Panc1 (cell line): Measurements from ENCODE around the gene HAGHL. TPM values are rescaled to one million over a fixed set of nuclear protein-coding genes. Genes with fewer than 3 reads are reported as not detected.
A peak's percentile ranks its signal among the peaks of the same experiment; 100 is the strongest.

Experiments
- ATAC-seq: fragments of 200-7000 bp; cut with Tn5 transposase; 2 replicates; pipeline ENCODE4 v1.9.1; 2020; ENCODE audit warnings: mild to moderate bottlenecking, moderate library complexity
- BruUV-seq: library from RNA; stranded (reverse); fragments of 400-500 nt; replicated peaks from 2 replicates; lab custom pipeline; 2021; lab: Mats Ljungman, UMichigan
- CTCF ChIA-PET: fragments of 300-600 bp; sonication (Branson Sonifier 250); formaldehyde crosslinking; loops from one replicate; lab custom pipeline; 2022; ENCODE audit warnings: antibody characterized with exemption; lab: Charles Lee
- POLR2A ChIA-PET: fragments of 300-600 bp; sonication (Branson Sonifier 250); formaldehyde crosslinking; loops from one replicate; lab custom pipeline; 2022; ENCODE audit warnings: antibody characterized with exemption; lab: Charles Lee
- DNase-seq: peaks from one replicate; pipeline ENCODE4 v3.0.0-alpha.2; 2010; ENCODE audit warnings: low read depth, low spot score
- H3K27ac ChIP-seq: 2 replicates; pipeline ENCODE4 v1.5.1; 2011; ENCODE audit warnings: mild to moderate bottlenecking, low read length, inconsistent platforms
- H3K27me3 ChIP-seq: fragments of 200-500 bp; sonication (Bioruptor generic); 2 replicates; pipeline ENCODE4 v1.6.0; 2014; ENCODE audit warnings: low read length, inconsistent platforms; ENCODE audit not compliant: control insufficient read depth, insufficient read depth
- H3K36me3 ChIP-seq: fragments of 200-500 bp; sonication (Bioruptor generic); 2 replicates; pipeline ENCODE4 v1.5.1; 2014; ENCODE audit warnings: inconsistent platforms, mild to moderate bottlenecking, low read length, moderate library complexity; ENCODE audit not compliant: control insufficient read depth, insufficient read depth
- H3K4me1 ChIP-seq: 2 replicates; pipeline ENCODE4 v1.5.1; 2011; ENCODE audit warnings: inconsistent platforms, mild to moderate bottlenecking, low read length, moderate library complexity; ENCODE audit not compliant: control insufficient read depth, insufficient read depth
- H3K4me3 ChIP-seq, 2 experiments: 2 replicates each; pipeline ENCODE4 v1.5.1; 2011 to 2012; ENCODE audit warnings: low read depth in 2 of 2, low read length in 2 of 2, mild to moderate bottlenecking in 2 of 2, inconsistent platforms in 1 of 2, moderate library complexity in 1 of 2
- H3K9me3 ChIP-seq: fragments of 200-500 bp; sonication (Bioruptor generic); 2 replicates; pipeline ENCODE4 v1.5.1; 2014; ENCODE audit warnings: low read depth, mild to moderate bottlenecking, inconsistent platforms, low read length, moderate library complexity; ENCODE audit not compliant: control insufficient read depth, insufficient read depth
- CTCF ChIP-seq: fragments of 450-650 bp; IDR thresholded peaks from 2 replicates; pipeline ENCODE4 v1.5.1; 2017; ENCODE audit warnings: mild to moderate bottlenecking
- POLR2AphosphoS5 ChIP-seq: IDR thresholded peaks from 2 replicates; pipeline ENCODE4 v1.6.1; 2012; ENCODE audit warnings: mild to moderate bottlenecking, low read depth, low read length, moderate library complexity
- SIN3A ChIP-seq: IDR thresholded peaks from 2 replicates; pipeline ENCODE4 v1.6.1; 2012; ENCODE audit warnings: low read depth, mild to moderate bottlenecking, low read length, moderate library complexity, borderline replicate concordance; ENCODE audit not compliant: insufficient read depth
- TCF7L2 ChIP-seq: IDR thresholded peaks from 2 replicates; pipeline ENCODE4 v1.6.1; 2011; ENCODE audit warnings: mild to moderate bottlenecking, low read depth, low read length, inconsistent platforms
- in situ Hi-C: cut with HindIII; loops from 2 replicates; pipeline ENCODE4 v1.10.0; 2016; ENCODE audit warnings: low sequenced_read_pairs, low pct_unique_long_range_greater_than_20kb
- intact Hi-C: fragments of 100-400 bp; cut with micrococcal nuclease; formaldehyde crosslinking; loops from one replicate; pipeline ENCODE4 v1.10.0; 2022; ENCODE audit not compliant: unreplicated experiment
- total RNA-seq: library from RNA; stranded (reverse); gene quantifications from one replicate; pipeline ENCODE4 v1.2.1, GENCODE V29; 2021; ENCODE audit not compliant: unreplicated experiment
- TF ChIP-seq, protein P1 (sequence below), 2 experiments: IDR thresholded peaks; 2 replicates each; pipeline ENCODE4 v1.6.1; 2011 to 2012; ENCODE audit warnings: low read depth in 2 of 2, control low read depth in 1 of 2, low read length in 1 of 2, mild to moderate bottlenecking in 1 of 2, moderate library complexity in 1 of 2; ENCODE audit not compliant: insufficient read depth in 1 of 2

The HAGHL gene
- total RNA-seq, 1 experiment from 2014 or later = 41.1 TPM

- 0 out of 2 replicates have a peak, but pooled peaks have one; percentile 8 for TF ChIP-seq SIN3A
- no peak for TF ChIP-seq POLR2AphosphoS5
- ChIA-PET CTCF (interaction anchor here (1.1 kb wide), 1 partner anchor 68 kb away, joined by 4 read pairs; no protein-coding TSS in a partner anchor), POLR2A (interaction anchor here (0.5 kb wide), 1 partner anchor 626 kb away, joined by 6 read pairs; no protein-coding TSS in a partner anchor)
- intact Hi-C loops (no loop called here), in situ Hi-C loops (no loop called here)
- ATAC-seq (no peak), DNase-seq (no peak)
- peak overlapping the region; percentile 65 to 80 for H3K4me3 ChIP-seq
- peak overlapping the region; percentile 88 for H3K27ac ChIP-seq
- H3K27me3 ChIP-seq = no peaks in the 10 kb centered on the region
- H3K4me1 ChIP-seq = peaks cover 48% of the 10 kb centered on the region
- BruUV-seq = TSS peak; percentile 49
- H3K36me3 ChIP-seq = no peaks in the 10 kb centered on the region; the same call in 1 of the 2 replicates
- H3K9me3 ChIP-seq = no peaks in the 10 kb centered on the region
Observed at GRCh38 chr16:716768-717325, 10.1 kb upstream of the HAGHL start.

- DNase-seq = no peak
- ATAC-seq = no peak
- H3K9me3 ChIP-seq = no peaks in the 10 kb centered on the region
- in situ Hi-C loops = no loop called here
- H3K27ac ChIP-seq = peak overlapping the region; percentile 88
- peak overlapping the region in 1 of 2 experiments; percentile 80; a peak in 1 of 4 replicates for H3K4me3 ChIP-seq
- ChIA-PET CTCF (no interaction called here), POLR2A (interaction anchor here (0.5 kb wide), 1 partner anchor 625 kb away, joined by 6 read pairs; no protein-coding TSS in a partner anchor)
- H3K4me1 ChIP-seq = peaks cover 46% of the 10 kb centered on the region
- no peak for TF ChIP-seq CTCF
- TF ChIP-seq, protein P1, sequence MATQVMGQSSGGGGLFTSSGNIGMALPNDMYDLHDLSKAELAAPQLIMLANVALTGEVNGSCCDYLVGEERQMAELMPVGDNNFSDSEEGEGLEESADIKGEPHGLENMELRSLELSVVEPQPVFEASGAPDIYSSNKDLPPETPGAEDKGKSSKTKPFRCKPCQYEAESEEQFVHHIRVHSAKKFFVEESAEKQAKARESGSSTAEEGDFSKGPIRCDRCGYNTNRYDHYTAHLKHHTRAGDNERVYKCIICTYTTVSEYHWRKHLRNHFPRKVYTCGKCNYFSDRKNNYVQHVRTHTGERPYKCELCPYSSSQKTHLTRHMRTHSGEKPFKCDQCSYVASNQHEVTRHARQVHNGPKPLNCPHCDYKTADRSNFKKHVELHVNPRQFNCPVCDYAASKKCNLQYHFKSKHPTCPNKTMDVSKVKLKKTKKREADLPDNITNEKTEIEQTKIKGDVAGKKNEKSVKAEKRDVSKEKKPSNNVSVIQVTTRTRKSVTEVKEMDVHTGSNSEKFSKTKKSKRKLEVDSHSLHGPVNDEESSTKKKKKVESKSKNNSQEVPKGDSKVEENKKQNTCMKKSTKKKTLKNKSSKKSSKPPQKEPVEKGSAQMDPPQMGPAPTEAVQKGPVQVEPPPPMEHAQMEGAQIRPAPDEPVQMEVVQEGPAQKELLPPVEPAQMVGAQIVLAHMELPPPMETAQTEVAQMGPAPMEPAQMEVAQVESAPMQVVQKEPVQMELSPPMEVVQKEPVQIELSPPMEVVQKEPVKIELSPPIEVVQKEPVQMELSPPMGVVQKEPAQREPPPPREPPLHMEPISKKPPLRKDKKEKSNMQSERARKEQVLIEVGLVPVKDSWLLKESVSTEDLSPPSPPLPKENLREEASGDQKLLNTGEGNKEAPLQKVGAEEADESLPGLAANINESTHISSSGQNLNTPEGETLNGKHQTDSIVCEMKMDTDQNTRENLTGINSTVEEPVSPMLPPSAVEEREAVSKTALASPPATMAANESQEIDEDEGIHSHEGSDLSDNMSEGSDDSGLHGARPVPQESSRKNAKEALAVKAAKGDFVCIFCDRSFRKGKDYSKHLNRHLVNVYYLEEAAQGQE (IDR thresholded peaks at IDR 0.05; ENCODE audit: insufficient read depth in 1 of 2, low read depth in 2 of 2, low read length in 1 of 2) = no peak
- no peak for TF ChIP-seq SIN3A
- TF ChIP-seq TCF7L2 = no peak
- no peak for TF ChIP-seq POLR2AphosphoS5
- no peaks in the 10 kb centered on the region for H3K27me3 ChIP-seq
- BruUV-seq = no TSS peak
- H3K36me3 ChIP-seq = no peaks in the 10 kb centered on the region; the same call in 1 of the 2 replicates
- intact Hi-C loops = no loop called here
Observed at GRCh38 chr16:717450-718245, 9.3 kb upstream of the HAGHL start.
